GM20431 (cell line): ENCODE data around the gene HPS5.

Source experiments
- in situ Hi-C: fragments of 300-500 bp; cut with MseI, MboI; formaldehyde crosslinking; loops from one replicate; pipeline ENCODE4 v1.15.0; 2020; ENCODE audit warnings: low sequenced_read_pairs; ENCODE audit not compliant: unreplicated experiment

Gene HPS5

GRCh38 chr11:18243783-18244362 is 78.1 kb downstream of the HPS5 start:
- in situ Hi-C loops = no loop called here

DNA sequence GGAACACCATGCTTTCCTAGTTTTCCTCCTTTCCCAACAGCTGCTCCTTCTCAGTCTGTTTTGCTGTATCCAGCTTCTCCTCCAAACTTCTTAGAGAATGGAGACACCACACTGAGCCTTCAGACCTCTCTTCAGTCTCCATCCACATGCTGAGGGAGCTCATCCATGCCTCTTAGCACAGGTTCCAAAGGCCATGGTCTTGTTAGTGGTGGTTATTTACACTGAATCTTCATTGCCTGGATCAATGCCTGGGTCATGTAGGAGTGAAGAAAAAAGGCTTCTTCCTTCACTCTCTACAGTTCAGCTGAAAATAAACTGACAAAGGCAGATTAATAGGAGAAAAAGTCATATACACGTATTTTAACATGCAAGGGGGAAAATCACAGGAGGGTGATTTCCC is 82.3 kb downstream of the HPS5 start:
- in situ Hi-C loops = no loop called here

GRCh38 chr11:18236664-18237356 is 85.1 kb downstream of the HPS5 start, which contains the start of gene SAA4:
Gene SAA4 (minus strand): TSS chr11:18236802. CDS start chr11:18235926, 876 bp downstream.
- in situ Hi-C loops = no loop called here

GRCh38 chr11:18235394-18236334 is 86.3 kb downstream of the HPS5 start:
- in situ Hi-C loops = no loop called here

GRCh38 chr11:18233912-18234311 is 88.0 kb downstream of the HPS5 start:
- in situ Hi-C loops = no loop called here

GRCh38 chr11:18230859-18231258 is 91.1 kb downstream of the HPS5 start:
- in situ Hi-C loops = no loop called here

DNA sequence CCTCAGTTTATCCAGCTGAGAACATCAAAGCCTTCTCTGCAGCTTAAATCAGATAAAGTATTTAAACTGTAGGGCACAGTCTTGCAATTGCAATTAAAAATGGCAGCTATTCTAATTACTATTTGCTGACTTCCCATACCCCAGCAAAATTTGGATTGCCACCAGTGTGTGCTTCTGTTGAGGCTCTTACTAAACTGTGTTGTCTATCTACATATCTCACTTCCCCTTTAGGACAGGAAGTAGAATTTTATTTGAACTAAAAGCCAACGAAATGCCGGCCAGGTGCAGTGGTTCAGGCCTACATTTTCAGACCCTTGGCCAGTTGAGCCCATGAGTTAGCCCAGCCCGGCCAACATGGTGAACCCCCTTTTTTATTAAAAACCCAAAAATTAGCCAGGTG is 92.4 kb downstream of the HPS5 start:
- in situ Hi-C loops = no loop called here
